Esophagus squamous epithelium (tissue), 4 donors: ENCODE measurements around the gene PCF11.

Source experiments
- CTCF ChIP-seq, 6 experiments: fragments of 450-650 bp in 4 of 6; fragments of 200-600 bp in 2 of 6; sonication (generic) in 2 of 6; IDR thresholded peaks; one replicate each; pipeline ENCODE4 v1.5.1; 2016 to 2019; ENCODE audit warnings: antibody characterized with exemption in 6 of 6, mild to moderate bottlenecking in 4 of 6, moderate library complexity in 4 of 6
- POLR2A ChIP-seq, 4 donors: fragments of 450-650 bp; IDR thresholded peaks; one replicate each; pipeline ENCODE4 v1.6.1; 2017; ENCODE audit warnings: antibody characterized with exemption in 4 of 4, mild to moderate bottlenecking in 4 of 4, moderate library complexity in 3 of 4

- TF ChIP-seq CTCF (IDR thresholded peaks at IDR 0.05) (no peak), POLR2A (IDR thresholded peaks at IDR 0.05) (no peak)
Observed at GRCh38 chr11:83119216-83119615, 37.7 kb upstream of the PCF11 start.
